ENCODE results near the gene CYBA. TPM values are rescaled to one million over a fixed set of nuclear protein-coding genes. Genes with fewer than 3 reads are reported as not detected.
A peak's percentile ranks its signal among the peaks of the same experiment; 100 is the strongest.

Gene CYBA
- 601 and 647 TPM in 2 replicates for total RNA-seq (2014; rRNA removed; shearing (Covaris generic))
- 315 and 359 TPM in 2 replicates for total RNA-seq (2022)
- percentile 80 among the genes with signal in this experiment for Bru-seq, nascent RNA
- percentile 89 among the genes with signal in this experiment for BruChase-seq, experiment 1, labeled RNA remaining after a 6-hour chase
- BruChase-seq, experiment 2, labeled RNA remaining after a 2-hour chase = percentile 90 among the genes with signal in this experiment
- long read RNA-seq, transcript CYBA-201 (6 exons, 797 nt) = major isoform, 336 of 377 reads
- long read RNA-seq, partial matches to known transcripts = 13 of 377 reads
- long read RNA-seq, other reads (novel, unspliced or antisense) = 26 of 377 reads

DNA sequence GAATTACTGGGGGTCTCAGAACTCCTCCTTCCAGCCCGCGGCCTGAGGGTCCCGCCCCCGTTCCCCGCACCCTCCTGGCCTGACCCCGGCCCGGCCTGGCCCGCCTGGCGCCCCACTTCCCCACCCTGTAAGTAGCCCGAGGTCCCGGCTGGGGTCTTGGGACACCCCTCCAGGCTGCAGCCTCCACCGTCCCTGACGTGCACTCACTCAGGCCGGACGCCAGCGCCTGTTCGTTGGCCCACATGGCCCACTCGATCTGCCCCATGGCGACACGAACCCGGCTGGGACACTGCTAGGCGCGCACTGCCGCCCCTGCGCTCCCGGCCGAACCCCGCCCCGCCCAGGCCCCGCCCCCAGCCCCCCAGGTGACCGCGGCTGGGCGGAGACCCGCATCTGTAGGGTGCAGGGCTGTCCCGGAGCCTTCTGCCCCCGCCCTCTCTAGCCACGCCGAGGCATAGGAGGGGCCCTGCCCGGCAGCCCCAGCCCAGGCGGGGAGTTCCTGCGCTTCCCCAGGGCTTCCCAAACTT lies at the start of gene CYBA:
Gene CYBA (minus strand): TSS at position 305 of the 527 bp plus-strand sequence. CDS start 40 bp downstream, at position 265.
- Histone ChIP-seq H3K4me3 (ENCODE audit: low read depth, low read length, poor library complexity, severe bottlenecking) (peak within 1 kb of the TSS; percentile 90), H3K27ac (ENCODE audit: low read depth, low read length, poor library complexity, severe bottlenecking) (peak within 1 kb of the TSS; percentile 94), H3K9me2 (ENCODE audit: insufficient read depth, low read length) (no peaks in the 10 kb centered on the region), H3K79me2 (ENCODE audit: insufficient read depth, low read depth, low read length) (peaks cover 31% of the 10 kb centered on the region), H4K20me1 (ENCODE audit: insufficient read depth, low read length) (peaks cover 17% of the 10 kb centered on the region), H3K4me2 (ENCODE audit: low read length) (peak within 1 kb of the TSS; percentile 100), H3K4me1 (ENCODE audit: insufficient read depth, low read length, poor library complexity, severe bottlenecking) (peaks cover 36% of the 10 kb centered on the region), H3K36me3 (ENCODE audit: insufficient read depth, low read length) (peaks cover 59% of the 10 kb centered on the region), H2AFZ (ENCODE audit: low read length) (no peak within 1 kb of the TSS), H3K9me3 (ENCODE audit: low read length) (no peaks in the 10 kb centered on the region)
- DNase-seq (ENCODE audit: low spot score) = peak; percentile 88
- ChIA-PET POLR2A (no interaction called here), CTCF (ENCODE audit: unreplicated experiment) (no interaction called here)
- TF ChIP-seq EZH2phosphoT487 (IDR thresholded peaks at IDR 0.05; ENCODE audit: borderline replicate concordance, low read depth, low read length) = no peak
- TF ChIP-seq, protein P1, sequence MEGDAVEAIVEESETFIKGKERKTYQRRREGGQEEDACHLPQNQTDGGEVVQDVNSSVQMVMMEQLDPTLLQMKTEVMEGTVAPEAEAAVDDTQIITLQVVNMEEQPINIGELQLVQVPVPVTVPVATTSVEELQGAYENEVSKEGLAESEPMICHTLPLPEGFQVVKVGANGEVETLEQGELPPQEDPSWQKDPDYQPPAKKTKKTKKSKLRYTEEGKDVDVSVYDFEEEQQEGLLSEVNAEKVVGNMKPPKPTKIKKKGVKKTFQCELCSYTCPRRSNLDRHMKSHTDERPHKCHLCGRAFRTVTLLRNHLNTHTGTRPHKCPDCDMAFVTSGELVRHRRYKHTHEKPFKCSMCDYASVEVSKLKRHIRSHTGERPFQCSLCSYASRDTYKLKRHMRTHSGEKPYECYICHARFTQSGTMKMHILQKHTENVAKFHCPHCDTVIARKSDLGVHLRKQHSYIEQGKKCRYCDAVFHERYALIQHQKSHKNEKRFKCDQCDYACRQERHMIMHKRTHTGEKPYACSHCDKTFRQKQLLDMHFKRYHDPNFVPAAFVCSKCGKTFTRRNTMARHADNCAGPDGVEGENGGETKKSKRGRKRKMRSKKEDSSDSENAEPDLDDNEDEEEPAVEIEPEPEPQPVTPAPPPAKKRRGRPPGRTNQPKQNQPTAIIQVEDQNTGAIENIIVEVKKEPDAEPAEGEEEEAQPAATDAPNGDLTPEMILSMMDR (conservative IDR thresholded peaks at IDR 0.05; ENCODE audit: low read length) = no peak
- no TSS peak for BruUV-seq (replicated peaks)
- intact Hi-C loops (cut with micrococcal nuclease; ENCODE audit: unreplicated experiment) = loop anchor here (1.0 to 5.0 kb wide), 5 partner anchors 12 to 1006 kb away; partner anchors contain the start of genes CHMP1A, MVD and SPATA33

DNA sequence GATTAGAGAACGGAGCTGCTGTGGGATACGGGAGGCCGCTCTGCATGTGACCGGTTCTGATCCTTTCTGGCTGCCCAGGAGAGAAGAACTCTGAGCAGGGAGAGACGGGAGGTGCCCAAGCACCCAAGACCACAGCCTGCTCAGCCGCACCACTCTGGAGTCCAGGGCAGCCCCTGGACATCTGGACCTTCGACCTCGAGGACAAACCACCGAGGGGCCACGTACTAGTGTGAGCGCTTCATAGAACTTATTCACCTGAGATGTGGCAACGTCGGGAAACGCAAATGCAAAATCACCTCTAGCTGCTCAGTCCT lies 49.4 kb upstream of the CYBA start:
- H3K4me1 ChIP-seq (ENCODE audit: insufficient read depth, low read length, poor library complexity, severe bottlenecking) = peaks cover 67% of the 10 kb centered on the region
- BruUV-seq (replicated peaks) = no TSS peak
- H4K20me1 ChIP-seq (ENCODE audit: insufficient read depth, low read length) = no peaks in the 10 kb centered on the region
- no peak overlapping the region for H2AFZ ChIP-seq (ENCODE audit: low read length)
- H3K9me2 ChIP-seq (ENCODE audit: insufficient read depth, low read length) = no peaks in the 10 kb centered on the region
- intact Hi-C loops (cut with micrococcal nuclease; ENCODE audit: unreplicated experiment) = loop anchor here (5.0 kb wide), 2 partner anchors 68 to 128 kb away; partner anchors contain the start of gene ZC3H18
- H3K79me2 ChIP-seq (ENCODE audit: insufficient read depth, low read depth, low read length) = peaks cover 10% of the 10 kb centered on the region; the same call in 1 of the 2 replicates
- peak overlapping the region; percentile 89 for H3K4me3 ChIP-seq (ENCODE audit: low read depth, low read length, poor library complexity, severe bottlenecking)
- DNase-seq (ENCODE audit: low spot score) = no peak
- POLR2A ChIA-PET = interaction anchor here (0.5 kb wide), 1 partner anchor 20 kb away, joined by 3 read pairs; no protein-coding TSS in a partner anchor
- H3K36me3 ChIP-seq (ENCODE audit: insufficient read depth, low read length) = peaks cover 24% of the 10 kb centered on the region; the same call in 1 of the 2 replicates
- no peaks in the 10 kb centered on the region for H3K9me3 ChIP-seq (ENCODE audit: low read length)
- CTCF ChIA-PET (ENCODE audit: unreplicated experiment) = no interaction called here
- no peak for TF ChIP-seq EZH2phosphoT487 (IDR thresholded peaks at IDR 0.05; ENCODE audit: borderline replicate concordance, low read depth, low read length)
- TF ChIP-seq, protein P1 (conservative IDR thresholded peaks at IDR 0.05; ENCODE audit: low read length) = no peak
- H3K27ac ChIP-seq (ENCODE audit: low read depth, low read length, poor library complexity, severe bottlenecking) = peak overlapping the region; percentile 71
- peak overlapping the region; percentile 79 for H3K4me2 ChIP-seq (ENCODE audit: low read length)

DNA sequence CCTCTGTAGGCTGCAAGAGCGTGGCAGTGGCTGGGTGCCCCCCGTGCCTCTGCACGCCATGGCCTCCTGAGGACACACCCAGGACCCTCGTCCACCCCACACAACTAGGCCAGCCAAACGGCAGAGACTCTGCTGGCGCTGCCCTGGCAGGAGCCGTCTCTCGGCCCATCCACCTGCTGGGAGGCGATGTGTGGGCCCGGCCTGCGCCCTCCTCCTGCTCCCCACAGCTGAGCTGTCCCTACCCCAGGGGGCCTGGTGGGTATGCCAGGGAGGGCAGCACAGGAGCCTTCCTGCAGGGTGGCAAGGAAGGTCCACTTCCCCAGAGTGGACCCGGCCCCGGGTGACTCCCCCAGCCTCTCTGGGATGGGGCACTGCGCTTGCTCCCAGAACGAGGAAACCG lies 48.3 kb upstream of the CYBA start:
- no peaks in the 10 kb centered on the region for H3K9me2 ChIP-seq (ENCODE audit: insufficient read depth, low read length)
- H3K4me1 ChIP-seq (ENCODE audit: insufficient read depth, low read length, poor library complexity, severe bottlenecking) = peaks cover 56% of the 10 kb centered on the region
- H3K27ac ChIP-seq (ENCODE audit: low read depth, low read length, poor library complexity, severe bottlenecking) = no peak overlapping the region
- DNase-seq (ENCODE audit: low spot score) = no peak
- ChIA-PET POLR2A (no interaction called here), CTCF (ENCODE audit: unreplicated experiment) (no interaction called here)
- intact Hi-C loops (cut with micrococcal nuclease; ENCODE audit: unreplicated experiment) = no loop called here
- no peaks in the 10 kb centered on the region for H3K9me3 ChIP-seq (ENCODE audit: low read length)
- H3K4me2 ChIP-seq (ENCODE audit: low read length) = no peak overlapping the region
- no TSS peak for BruUV-seq (replicated peaks)
- H3K4me3 ChIP-seq (ENCODE audit: low read depth, low read length, poor library complexity, severe bottlenecking) = no peak overlapping the region
- H4K20me1 ChIP-seq (ENCODE audit: insufficient read depth, low read length) = no peaks in the 10 kb centered on the region
- H3K36me3 ChIP-seq (ENCODE audit: insufficient read depth, low read length) = peaks cover 24% of the 10 kb centered on the region; the same call in 1 of the 2 replicates
- no peak overlapping the region for H2AFZ ChIP-seq (ENCODE audit: low read length)
- TF ChIP-seq, protein P1 (conservative IDR thresholded peaks at IDR 0.05; ENCODE audit: low read length) = no peak
- TF ChIP-seq EZH2phosphoT487 (IDR thresholded peaks at IDR 0.05; ENCODE audit: borderline replicate concordance, low read depth, low read length) = no peak
- peaks cover 7% of the 10 kb centered on the region; the same call in 1 of the 2 replicates for H3K79me2 ChIP-seq (ENCODE audit: insufficient read depth, low read depth, low read length)
